Ishikawa (cell line): Measurements from ENCODE around the gene RPL28.

ENCODE experiments used
- CEBPB ChIP-seq: IDR thresholded peaks from 2 replicates; pipeline ENCODE4 v1.6.1; 2012
- CREB1 ChIP-seq: IDR thresholded peaks from 2 replicates; pipeline ENCODE4 v1.6.1; 2012; ENCODE audit warnings: low read depth
- EGR1 ChIP-seq: IDR thresholded peaks from 2 replicates; pipeline ENCODE4 v1.6.1; 2012
- EP300 ChIP-seq: IDR thresholded peaks from 2 replicates; pipeline ENCODE4 v1.6.1; 2012; ENCODE audit warnings: borderline replicate concordance
- FOXM1 ChIP-seq: IDR thresholded peaks from 2 replicates; pipeline ENCODE4 v1.6.1; 2012; ENCODE audit warnings: low read depth, borderline replicate concordance
- NFIC ChIP-seq: IDR thresholded peaks from 2 replicates; pipeline ENCODE4 v1.6.1; 2012
- RAD21 ChIP-seq: IDR thresholded peaks from 2 replicates; pipeline ENCODE4 v1.6.1; 2012; ENCODE audit warnings: low read depth
- TAF1 ChIP-seq: IDR thresholded peaks from 2 replicates; pipeline ENCODE4 v1.6.1; 2012; ENCODE audit warnings: low read depth, mild to moderate bottlenecking
- TCF12 ChIP-seq: IDR thresholded peaks from 2 replicates; pipeline ENCODE4 v1.6.1; 2012; ENCODE audit warnings: low read depth
- TEAD4 ChIP-seq: IDR thresholded peaks from 2 replicates; pipeline ENCODE4 v1.6.1; 2012
- YY1 ChIP-seq: IDR thresholded peaks from 2 replicates; pipeline ENCODE4 v1.6.1; 2012; ENCODE audit warnings: low read depth
- ZBTB7A ChIP-seq: IDR thresholded peaks from 2 replicates; pipeline ENCODE4 v1.6.1; 2012; ENCODE audit warnings: low read depth
- TF ChIP-seq, protein P1 (sequence below): IDR thresholded peaks from 2 replicates; pipeline ENCODE4 v1.6.1; 2012; ENCODE audit warnings: low read depth, mild to moderate bottlenecking
- TF ChIP-seq, protein P2 (sequence below): IDR thresholded peaks from 2 replicates; pipeline ENCODE4 v1.6.1; 2012
- TF ChIP-seq, protein P3 (sequence below): IDR thresholded peaks from 2 replicates; pipeline ENCODE4 v1.6.1; 2012

Gene RPL28

DNA sequence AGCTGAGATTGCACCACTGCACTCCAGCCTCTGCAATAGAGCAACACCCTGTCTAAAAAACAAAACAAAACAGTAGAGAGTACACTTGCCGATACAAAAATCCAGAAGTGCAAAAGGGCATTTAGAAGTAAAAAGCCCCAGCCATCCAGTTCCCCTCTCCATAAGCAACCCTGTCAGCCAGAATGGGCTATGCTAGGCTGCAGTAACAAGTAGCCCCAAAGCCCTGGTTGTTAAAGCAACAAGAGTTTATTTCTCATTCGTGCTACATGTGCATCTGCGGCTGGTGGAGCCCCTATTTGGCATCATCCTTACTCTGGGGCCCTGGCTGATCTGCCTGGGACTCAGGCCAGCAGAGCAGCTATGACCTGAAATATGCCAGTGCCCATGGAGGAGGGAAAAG, 38.8 kb downstream of the RPL28 start:
- no peak for TF ChIP-seq TCF12
- TF ChIP-seq TAF1: no peak
- no peak for TF ChIP-seq EGR1

DNA sequence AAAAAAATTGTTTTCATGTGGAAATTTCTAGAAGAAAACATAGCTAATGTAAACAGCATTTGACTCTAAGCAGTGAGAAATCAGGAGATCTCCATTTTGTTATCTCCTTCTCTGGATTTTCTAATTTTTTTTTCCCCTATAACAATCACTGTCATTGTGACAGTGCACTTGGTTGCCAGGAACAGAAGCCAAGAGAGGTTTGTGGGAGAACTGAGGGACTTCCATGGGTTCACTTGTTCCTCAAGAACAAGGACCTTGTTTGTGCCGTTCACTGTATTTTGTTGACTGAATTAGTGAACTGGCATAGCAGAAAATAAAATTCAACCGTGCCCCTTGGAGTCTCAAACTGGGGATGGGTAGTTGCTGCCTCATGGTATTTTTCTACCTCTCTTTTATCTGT, 40.3 kb downstream of the RPL28 start:
- TF ChIP-seq TCF12 (no peak), EGR1 (no peak), TAF1 (no peak), CREB1 (no peak), EP300 (no peak), FOXM1 (no peak), NFIC (no peak), RAD21 (no peak)
- TF ChIP-seq, protein P1, sequence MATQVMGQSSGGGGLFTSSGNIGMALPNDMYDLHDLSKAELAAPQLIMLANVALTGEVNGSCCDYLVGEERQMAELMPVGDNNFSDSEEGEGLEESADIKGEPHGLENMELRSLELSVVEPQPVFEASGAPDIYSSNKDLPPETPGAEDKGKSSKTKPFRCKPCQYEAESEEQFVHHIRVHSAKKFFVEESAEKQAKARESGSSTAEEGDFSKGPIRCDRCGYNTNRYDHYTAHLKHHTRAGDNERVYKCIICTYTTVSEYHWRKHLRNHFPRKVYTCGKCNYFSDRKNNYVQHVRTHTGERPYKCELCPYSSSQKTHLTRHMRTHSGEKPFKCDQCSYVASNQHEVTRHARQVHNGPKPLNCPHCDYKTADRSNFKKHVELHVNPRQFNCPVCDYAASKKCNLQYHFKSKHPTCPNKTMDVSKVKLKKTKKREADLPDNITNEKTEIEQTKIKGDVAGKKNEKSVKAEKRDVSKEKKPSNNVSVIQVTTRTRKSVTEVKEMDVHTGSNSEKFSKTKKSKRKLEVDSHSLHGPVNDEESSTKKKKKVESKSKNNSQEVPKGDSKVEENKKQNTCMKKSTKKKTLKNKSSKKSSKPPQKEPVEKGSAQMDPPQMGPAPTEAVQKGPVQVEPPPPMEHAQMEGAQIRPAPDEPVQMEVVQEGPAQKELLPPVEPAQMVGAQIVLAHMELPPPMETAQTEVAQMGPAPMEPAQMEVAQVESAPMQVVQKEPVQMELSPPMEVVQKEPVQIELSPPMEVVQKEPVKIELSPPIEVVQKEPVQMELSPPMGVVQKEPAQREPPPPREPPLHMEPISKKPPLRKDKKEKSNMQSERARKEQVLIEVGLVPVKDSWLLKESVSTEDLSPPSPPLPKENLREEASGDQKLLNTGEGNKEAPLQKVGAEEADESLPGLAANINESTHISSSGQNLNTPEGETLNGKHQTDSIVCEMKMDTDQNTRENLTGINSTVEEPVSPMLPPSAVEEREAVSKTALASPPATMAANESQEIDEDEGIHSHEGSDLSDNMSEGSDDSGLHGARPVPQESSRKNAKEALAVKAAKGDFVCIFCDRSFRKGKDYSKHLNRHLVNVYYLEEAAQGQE: no peak
- TF ChIP-seq, protein P2, sequence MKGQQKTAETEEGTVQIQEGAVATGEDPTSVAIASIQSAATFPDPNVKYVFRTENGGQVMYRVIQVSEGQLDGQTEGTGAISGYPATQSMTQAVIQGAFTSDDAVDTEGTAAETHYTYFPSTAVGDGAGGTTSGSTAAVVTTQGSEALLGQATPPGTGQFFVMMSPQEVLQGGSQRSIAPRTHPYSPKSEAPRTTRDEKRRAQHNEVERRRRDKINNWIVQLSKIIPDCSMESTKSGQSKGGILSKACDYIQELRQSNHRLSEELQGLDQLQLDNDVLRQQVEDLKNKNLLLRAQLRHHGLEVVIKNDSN: no peak

DNA sequence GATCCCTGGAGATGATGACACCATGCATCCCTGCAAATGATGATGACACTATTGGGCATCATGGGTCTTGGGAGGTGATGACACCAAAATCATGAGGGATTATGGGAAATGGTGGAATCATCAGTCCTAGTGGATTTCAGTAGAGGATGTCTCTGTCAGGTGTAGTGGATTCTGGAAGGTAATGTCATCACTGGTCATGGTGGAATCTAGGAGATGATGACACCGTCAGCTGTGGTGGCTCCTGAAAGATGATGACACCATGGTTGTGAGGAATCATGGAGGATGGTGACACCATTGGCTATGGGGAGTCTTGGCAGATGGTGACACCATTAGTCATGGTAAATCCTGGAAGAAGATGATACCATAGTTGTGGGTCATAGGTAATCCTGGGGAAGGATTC, 45.5 kb downstream of the RPL28 start:
- no peak for TF ChIP-seq TCF12
- TF ChIP-seq EP300: no peak
- TF ChIP-seq, protein P2: no peak
- TF ChIP-seq, protein P3, sequence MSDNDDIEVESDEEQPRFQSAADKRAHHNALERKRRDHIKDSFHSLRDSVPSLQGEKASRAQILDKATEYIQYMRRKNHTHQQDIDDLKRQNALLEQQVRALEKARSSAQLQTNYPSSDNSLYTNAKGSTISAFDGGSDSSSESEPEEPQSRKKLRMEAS: no peak
- no peak for TF ChIP-seq ZBTB7A
- TF ChIP-seq RAD21: no peak
- TF ChIP-seq CEBPB: no peak
- no peak for TF ChIP-seq EGR1
- no peak for TF ChIP-seq YY1
- no peak for TF ChIP-seq NFIC
- TF ChIP-seq FOXM1: no peak
- TF ChIP-seq TAF1: no peak

DNA sequence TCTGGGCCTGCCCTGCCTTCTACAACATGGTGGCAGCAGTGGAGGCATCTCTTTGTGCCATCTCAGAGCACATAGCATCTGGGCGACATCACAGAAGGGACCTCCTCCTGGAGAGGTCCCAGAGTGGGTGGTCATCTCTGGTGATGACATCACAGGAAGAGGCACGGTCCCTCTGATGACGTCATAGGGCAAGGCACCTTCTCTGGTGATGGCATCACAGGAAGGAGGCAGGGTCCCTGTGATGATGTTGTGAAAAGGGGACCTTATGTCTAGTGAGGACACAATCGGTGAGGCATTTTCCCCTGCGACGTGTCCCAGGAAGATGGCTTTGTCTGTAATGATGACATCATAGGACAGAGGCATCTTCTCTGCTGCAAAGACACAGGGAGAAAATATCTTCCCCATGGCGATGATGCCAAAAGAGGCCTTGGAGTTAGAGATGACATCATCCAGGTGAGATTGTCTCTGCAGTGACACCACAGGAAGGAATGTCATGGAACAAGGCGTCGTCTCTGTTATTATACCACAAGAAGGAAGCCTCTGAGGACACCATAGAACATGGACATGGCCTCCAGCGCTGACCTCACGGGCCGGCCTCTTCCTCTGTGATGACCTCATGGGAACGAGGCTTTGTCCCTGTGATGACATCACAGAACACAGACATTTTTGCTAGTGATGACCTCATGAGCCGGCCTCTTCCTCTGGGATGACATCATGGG, 46.7 kb downstream of the RPL28 start:
- no peak for TF ChIP-seq YY1
- peak; percentile 44; the same call in 1 of the 2 replicates for TF ChIP-seq CREB1

DNA sequence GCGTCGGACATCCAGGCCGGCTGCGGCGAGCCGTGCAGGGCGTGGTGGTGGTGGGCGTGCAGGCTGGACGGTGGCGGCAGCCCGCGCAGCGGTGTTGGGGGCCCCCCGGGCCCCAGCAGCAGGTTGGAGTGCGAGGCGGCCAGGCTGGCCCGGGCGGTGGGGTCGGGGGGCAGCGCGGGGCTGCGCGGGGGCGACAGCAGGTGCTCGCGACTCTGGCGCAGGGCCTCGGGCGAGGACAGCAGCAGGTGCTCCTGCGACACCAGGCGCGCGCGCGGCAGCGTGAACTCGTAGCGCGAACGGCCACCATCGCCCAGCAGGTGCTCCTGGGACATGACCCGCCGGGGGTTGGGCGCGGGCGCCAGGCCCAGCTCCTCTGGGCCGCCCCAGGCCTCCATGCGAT, 47.6 kb downstream of the RPL28 start:
- TF ChIP-seq TEAD4: no peak
- TF ChIP-seq YY1: no peak
- TF ChIP-seq, protein P2: no peak
- no peak for TF ChIP-seq TCF12
- TF ChIP-seq NFIC: no peak
- TF ChIP-seq, protein P1: no peak
- TF ChIP-seq EP300: no peak
- no peak for TF ChIP-seq CEBPB
- TF ChIP-seq EGR1: no peak
- no peak for TF ChIP-seq CREB1
- TF ChIP-seq, protein P3: no peak
- no peak for TF ChIP-seq ZBTB7A
- TF ChIP-seq TAF1: no peak
- TF ChIP-seq RAD21: no peak
- TF ChIP-seq FOXM1: no peak

DNA sequence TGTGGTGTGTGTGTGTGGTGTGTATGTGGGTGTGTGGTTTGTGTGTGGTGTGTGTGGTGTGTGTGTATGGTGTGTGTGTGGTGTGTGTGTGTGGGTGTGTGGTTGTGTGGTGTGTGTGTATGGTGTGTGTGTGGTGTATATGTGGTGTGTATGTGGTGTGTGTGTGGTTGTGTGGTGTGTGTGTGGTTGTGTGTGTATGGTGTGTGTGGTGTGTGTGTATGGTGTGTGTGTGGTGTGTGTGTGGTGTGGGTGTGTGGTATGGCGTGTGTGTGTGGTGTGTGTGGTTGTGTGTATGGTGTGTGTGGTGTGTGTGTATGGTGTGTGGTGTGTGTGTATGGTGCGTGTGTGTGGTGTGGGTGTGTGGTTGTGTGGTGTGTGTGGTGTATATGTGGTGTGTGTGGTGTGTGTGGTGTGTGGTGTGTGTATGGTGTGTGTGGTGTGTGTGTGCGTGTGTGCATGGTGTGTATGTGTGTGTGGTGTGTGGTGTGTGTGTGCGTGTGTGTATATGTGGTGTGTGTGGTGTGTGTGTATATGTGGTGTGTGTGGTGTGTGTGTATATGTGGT, 48.7 kb downstream of the RPL28 start:
- TF ChIP-seq RAD21 (no peak), TAF1 (no peak), CREB1 (no peak), TEAD4 (no peak), ZBTB7A (no peak)
- TF ChIP-seq, protein P3: no peak
